Mucosa of stomach (tissue), 1 donor: ENCODE measurements around the gene WWC1.
"Not testable (repeated sequence)": the region's sequence is repeated elsewhere in the genome, so short reads cannot be mapped to it uniquely, and the experiment has no call there.

Experiments used
- H3K27me3 ChIP-seq: one replicate; pipeline ENCODE4 v1.7.0; 2013; ENCODE audit warnings: mild to moderate bottlenecking, low read length; ENCODE audit not compliant: control insufficient read depth, insufficient read depth
- H3K36me3 ChIP-seq: one replicate; pipeline ENCODE4 v1.7.0; 2013; ENCODE audit warnings: low read length; ENCODE audit not compliant: control insufficient read depth, insufficient read depth
- H3K4me1 ChIP-seq: one replicate; pipeline ENCODE4 v1.7.0; 2013; ENCODE audit warnings: mild to moderate bottlenecking, low read length; ENCODE audit not compliant: control insufficient read depth, insufficient read depth
- H3K4me3 ChIP-seq: one replicate; pipeline ENCODE4 v1.7.0; 2013; ENCODE audit warnings: low read length
- H3K9ac ChIP-seq: one replicate; pipeline ENCODE4 v1.7.0; 2013; ENCODE audit warnings: mild to moderate bottlenecking, low read length, moderate library complexity
- H3K9me3 ChIP-seq: one replicate; pipeline ENCODE4 v1.7.0; 2013; ENCODE audit warnings: mild to moderate bottlenecking, low read length, moderate library complexity; ENCODE audit not compliant: control insufficient read depth
- donor health status: Pancreatic carcinoma.

Gene WWC1

DNA sequence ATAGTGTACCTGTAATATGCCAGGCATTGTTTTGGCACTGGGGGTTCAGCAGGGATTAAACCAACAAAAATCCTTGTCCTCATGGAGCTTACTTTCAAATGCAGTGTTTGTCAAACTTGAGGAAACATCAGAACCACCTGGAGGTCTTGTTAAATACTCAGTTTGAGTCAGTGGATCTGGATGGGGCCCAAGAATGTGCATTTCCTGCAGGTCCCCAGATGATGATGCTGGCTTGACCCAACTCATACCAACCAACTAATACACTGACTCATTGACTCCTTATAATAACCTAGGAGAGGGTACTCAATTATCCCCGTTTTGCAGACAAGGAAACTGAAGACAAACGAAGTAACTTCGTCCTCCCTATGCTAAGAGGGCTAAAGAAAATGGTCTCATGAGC, 11.3 kb downstream of the WWC1 start:
- no peaks in the 10 kb centered on the region for H3K36me3 ChIP-seq
- H3K4me1 ChIP-seq, result peaks cover 34% of the 10 kb centered on the region
- H3K4me3 ChIP-seq, result no peak overlapping the region
- no peak overlapping the region for H3K9ac ChIP-seq
- H3K9me3 ChIP-seq, result no peaks in the 10 kb centered on the region
- no peaks in the 10 kb centered on the region for H3K27me3 ChIP-seq

DNA sequence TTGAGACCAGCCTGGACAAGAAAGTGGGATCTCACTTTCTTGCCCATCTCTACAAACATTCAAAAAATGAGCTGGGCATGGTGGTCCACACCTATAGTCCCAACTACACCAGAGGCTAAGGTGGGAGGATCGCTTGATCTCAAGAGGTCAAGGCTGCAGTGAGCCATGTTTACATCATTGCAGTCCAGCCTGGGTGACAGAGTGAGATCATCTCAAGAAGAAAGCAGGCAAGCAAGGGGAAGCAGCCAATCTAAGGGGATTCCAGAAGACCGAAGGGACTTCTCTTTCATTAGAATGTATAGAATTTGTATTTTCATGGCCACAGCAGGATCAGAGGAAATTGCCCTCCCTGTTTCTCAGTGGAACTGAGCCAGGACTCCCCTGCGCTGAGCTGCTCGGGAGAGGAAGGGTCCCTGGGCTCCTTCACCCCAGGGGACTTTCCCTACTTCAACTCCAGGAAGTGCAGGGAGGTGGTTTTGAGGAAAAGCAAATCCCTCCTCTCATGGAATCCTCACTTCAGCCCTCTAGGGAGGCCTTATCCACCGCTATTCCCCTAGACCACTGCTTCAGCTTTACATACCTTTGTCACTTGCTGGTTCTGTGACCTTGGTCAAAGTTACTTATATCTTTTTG, 12.1 kb downstream of the WWC1 start:
- Histone ChIP-seq H3K9me3 (no peaks in the 10 kb centered on the region), H3K9ac (no peak overlapping the region), H3K4me3 (no peak overlapping the region), H3K36me3 (no peaks in the 10 kb centered on the region), H3K27me3 (no peaks in the 10 kb centered on the region), H3K4me1 (peaks cover 38% of the 10 kb centered on the region)

DNA sequence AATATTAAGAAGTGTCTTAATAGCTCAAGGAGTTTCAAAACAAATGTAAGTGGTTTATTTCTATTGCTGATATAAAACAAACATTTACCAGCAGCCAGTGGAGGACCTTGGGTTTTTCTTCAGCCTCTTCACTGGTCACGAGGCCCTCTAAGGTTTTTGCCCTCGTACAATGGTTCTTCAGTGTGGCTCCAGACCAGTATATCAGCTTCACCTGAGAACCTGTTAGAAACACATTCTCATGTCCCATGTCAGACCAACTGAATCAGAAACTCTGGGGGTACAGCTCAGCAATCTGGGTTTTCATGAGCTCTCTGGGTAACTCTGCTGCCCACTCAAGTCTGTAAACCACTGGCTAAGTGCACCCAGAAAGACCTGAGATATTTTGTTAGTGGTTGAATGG, 12.9 kb downstream of the WWC1 start:
- H3K9ac ChIP-seq, result no peak overlapping the region
- peaks cover 41% of the 10 kb centered on the region for H3K4me1 ChIP-seq
- H3K9me3 ChIP-seq, result no peaks in the 10 kb centered on the region
- no peaks in the 10 kb centered on the region for H3K27me3 ChIP-seq
- H3K36me3 ChIP-seq, result no peaks in the 10 kb centered on the region
- H3K4me3 ChIP-seq, result no peak overlapping the region

DNA sequence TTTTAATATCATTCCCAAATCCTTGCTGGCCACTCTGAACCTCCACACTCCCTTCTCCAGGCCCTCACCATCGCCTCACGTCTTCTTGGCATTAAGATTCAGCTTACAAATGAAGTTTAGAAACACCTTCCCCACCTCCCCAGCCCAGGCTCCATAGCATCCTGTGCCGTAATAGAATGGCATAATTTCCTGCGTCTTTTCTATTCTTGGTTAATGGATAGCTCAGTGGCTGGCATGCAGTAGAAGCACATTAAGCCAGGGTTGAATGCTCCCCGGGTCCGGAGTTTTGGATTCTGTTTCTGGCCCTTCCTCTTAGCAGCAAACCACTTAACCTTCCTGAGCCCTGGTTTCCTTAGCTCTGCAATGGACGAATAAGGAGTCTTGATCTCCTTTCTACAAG, 13.8 kb downstream of the WWC1 start:
- Histone ChIP-seq H3K9me3 (no peaks in the 10 kb centered on the region), H3K9ac (no peak overlapping the region), H3K27me3 (no peaks in the 10 kb centered on the region), H3K4me3 (no peak overlapping the region), H3K4me1 (peaks cover 41% of the 10 kb centered on the region), H3K36me3 (no peaks in the 10 kb centered on the region)

DNA sequence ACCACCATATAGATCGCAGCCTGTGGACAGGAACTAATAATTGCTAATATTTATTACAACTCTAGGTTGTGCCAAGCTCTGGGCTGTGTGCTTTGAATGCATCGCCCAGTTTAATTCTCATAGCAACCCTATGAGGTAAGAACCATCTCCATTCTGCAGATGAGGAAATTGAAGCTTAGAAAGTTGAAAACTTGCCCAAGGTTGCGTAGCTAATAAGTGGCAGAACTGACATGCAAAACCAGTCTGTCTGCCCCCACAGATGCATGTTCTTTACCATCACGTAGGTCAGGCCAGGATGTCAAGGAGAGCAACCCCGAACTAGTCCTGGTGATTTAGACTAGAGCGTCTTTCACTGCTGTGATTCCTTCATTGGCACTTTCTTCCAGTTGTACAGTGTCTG, 15.6 kb downstream of the WWC1 start:
- H3K27me3 ChIP-seq, result no peaks in the 10 kb centered on the region
- H3K9me3 ChIP-seq, result no peaks in the 10 kb centered on the region
- no peak overlapping the region for H3K9ac ChIP-seq
- no peak overlapping the region for H3K4me3 ChIP-seq
- H3K4me1 ChIP-seq, result peaks cover 35% of the 10 kb centered on the region
- no peaks in the 10 kb centered on the region for H3K36me3 ChIP-seq

DNA sequence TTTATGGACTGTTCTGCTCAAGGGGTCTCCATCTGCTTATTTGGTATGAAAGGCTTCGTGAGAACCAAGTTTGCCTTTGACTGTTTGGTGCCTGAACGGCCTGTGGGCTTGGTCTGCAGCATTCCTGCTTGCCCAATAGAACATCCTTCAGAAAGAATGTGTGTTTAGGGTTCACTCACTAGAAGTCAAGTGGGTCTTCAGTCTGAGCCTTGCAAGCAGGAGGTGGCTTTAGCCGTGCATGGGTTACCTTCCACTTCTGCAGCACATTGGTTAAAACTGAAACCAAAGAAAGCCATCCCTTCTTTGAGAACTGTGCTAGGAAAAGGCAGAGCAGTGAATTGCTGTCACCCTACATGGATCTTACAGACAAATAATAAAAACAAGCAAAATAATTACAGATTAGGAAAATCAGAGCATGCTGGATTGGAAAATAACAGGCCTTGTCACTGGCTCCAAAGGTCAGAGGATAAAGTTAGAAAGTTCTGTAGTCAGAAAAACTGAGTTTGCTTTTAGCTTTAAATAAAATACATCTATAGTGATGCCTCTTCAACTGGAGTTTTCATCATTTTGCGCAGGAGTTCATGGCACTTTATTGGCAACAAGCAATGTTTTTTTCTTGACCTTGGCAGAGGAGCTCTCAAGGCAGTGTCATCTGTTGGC, 16.6 kb downstream of the WWC1 start:
- H3K9ac ChIP-seq, result no peak overlapping the region
- no peaks in the 10 kb centered on the region for H3K36me3 ChIP-seq
- H3K27me3 ChIP-seq, result no peaks in the 10 kb centered on the region
- H3K9me3 ChIP-seq, result no peaks in the 10 kb centered on the region
- no peak overlapping the region for H3K4me3 ChIP-seq
- peaks cover 26% of the 10 kb centered on the region for H3K4me1 ChIP-seq

DNA sequence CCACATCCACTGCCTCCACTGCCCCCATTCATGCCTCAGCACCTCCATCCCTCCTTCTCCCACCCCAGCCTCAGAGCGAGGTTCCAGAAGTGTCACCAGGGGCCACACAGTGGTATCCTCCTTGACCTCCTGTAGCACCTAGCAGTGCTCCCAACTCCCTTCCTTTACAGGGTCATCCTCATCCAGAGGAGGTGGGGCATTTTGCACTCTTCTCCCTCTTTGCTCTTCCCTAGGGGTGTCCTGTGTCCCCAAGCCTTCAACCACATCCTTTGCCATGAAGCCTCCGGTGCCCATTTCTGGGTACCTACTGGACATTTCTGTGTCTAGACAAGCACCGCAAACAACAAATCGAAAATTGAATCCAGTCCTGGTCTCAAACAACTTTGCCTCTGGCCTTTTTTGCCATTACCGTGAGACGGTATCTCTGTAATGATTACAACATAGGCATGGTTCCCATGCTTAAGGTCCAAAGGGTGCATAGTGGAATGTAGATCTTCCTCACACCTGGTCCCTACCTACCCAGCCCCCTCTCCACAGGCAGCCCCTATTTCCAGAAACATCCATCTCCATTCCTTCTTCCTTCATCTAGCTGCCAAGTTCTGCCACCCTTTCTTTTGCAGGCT, 17.6 kb downstream of the WWC1 start:
- peaks cover 28% of the 10 kb centered on the region for H3K4me1 ChIP-seq
- H3K9me3 ChIP-seq, result no peaks in the 10 kb centered on the region
- no peak overlapping the region for H3K4me3 ChIP-seq
- no peak overlapping the region for H3K9ac ChIP-seq
- H3K27me3 ChIP-seq, result no peaks in the 10 kb centered on the region
- H3K36me3 ChIP-seq, result no peaks in the 10 kb centered on the region

DNA sequence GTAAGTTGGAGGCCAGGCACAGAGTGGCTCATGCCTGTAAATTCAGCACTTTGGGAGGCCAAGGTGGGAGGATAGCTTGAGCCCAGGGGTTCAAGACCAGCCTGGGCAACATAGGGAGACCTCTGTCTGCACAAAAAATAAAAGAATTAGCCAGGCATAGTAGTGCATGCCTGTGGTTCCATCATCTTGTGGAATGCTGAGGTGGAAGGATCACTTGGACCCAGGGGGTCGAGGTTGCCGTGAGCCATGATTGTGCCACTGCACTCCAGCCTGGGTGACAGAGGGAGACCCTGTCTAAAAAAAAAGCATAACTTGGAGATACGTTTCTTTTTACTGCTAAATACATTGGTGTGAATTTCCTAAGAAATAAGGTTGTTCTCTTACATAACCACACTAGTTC, 19.1 kb downstream of the WWC1 start:
- peaks cover 43% of the 10 kb centered on the region for H3K4me1 ChIP-seq
- not testable (repeated sequence) for H3K4me3 ChIP-seq, H3K9ac ChIP-seq

DNA sequence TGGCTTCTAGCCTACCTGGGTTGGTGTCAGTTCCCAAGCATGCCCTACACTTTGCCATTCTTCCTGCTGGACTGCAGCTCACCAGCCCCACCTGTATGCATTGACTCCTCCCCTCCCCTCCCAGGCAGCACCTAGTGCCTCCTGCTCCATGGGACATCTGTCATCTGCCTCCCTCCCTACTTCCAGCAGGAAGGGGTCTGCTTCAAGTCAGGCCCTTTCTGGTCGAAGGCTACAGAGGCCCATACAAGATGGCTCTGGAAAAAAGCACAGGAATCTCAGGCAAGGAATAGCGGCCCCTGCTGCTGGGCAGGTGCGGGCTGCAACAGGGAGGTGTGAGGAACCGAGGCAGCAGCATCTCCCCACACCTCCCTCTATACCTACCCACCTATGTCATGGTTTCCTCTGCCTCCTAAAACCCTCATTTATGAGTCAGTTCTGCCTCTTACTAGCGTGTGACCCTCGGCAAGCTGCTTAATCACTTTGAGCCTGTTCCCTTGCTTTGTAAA, 19.7 kb downstream of the WWC1 start:
- no peaks in the 10 kb centered on the region for H3K36me3 ChIP-seq

More for the DNA sequence above, 19.1 kb downstream of the WWC1 start:
- H3K9me3 ChIP-seq, H3K27me3 ChIP-seq, H3K36me3 ChIP-seq: not testable (repeated sequence)

DNA sequence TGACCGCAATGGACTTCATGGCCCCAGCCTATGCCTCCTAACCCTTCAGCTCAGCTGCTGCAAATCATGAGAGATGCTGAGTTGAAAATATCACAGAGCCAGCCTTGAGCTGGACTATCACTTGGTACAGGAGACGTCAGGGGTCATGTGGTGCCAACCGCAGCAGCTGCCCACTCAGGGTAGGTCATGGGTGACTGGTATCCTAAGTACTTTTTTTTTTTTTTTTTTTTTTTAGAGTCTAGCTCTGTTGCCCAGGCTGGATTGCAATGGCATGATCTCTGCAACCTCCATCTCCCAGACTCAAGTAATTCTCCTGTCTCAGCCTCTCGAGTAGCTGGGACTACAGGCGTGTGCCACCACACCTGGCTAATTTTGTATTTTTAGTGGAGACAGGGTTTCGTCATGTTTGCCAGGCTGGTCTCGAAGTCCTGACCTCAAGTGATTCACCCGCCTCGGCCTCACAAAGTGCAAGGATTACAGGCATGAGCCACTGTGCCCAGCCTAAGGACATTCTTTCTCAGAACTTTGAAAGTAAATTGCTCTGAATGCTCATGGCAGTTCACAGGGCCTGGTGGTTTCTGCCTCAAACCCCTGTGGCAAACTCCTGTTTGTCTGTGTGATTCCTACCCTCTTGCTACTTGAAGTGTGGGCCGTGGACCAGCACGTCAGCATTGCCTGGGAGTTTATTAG, 21.3 kb downstream of the WWC1 start:
- H3K27me3 ChIP-seq, result no peaks in the 10 kb centered on the region
- no peak overlapping the region for H3K4me3 ChIP-seq
- peaks cover 59% of the 10 kb centered on the region for H3K4me1 ChIP-seq
- no peaks in the 10 kb centered on the region for H3K9me3 ChIP-seq
- no peaks in the 10 kb centered on the region for H3K36me3 ChIP-seq
- H3K9ac ChIP-seq, result no peak overlapping the region

More for the DNA sequence above, 19.7 kb downstream of the WWC1 start:
- no peaks in the 10 kb centered on the region for H3K27me3 ChIP-seq
- H3K4me3 ChIP-seq, result no peak overlapping the region
- H3K9me3 ChIP-seq, result no peaks in the 10 kb centered on the region
- H3K9ac ChIP-seq, result no peak overlapping the region
- peaks cover 49% of the 10 kb centered on the region for H3K4me1 ChIP-seq

DNA sequence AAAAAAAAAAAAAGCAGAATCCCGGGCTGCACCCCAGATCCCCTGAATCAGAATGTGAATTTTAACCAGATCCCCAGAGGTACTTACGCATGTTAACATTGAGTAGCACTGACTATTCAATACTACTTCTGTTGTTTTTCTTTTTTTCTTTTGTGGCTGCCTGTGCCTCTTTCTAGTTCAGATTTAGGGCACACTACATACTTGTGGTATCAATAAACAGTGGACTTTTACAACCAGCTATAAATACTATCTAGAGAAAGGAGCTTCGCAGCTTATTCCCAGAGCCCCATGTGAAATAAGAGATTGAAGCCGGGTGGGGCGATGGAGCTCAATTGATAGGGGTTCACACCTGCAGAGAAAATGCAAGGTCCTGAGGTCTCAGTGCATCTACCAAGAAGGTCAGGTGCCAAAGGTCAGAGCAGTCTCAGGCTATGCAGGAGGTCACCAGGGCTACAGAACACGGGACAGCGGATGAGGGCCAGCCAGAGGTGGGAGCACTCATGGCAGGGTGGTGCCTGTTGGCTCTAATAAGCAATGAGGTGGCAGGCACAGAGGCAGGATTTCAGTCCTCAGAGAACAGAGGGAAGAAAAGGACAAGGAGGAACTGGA, 22.3 kb downstream of the WWC1 start:
- Histone ChIP-seq H3K4me3 (no peak overlapping the region), H3K36me3 (no peaks in the 10 kb centered on the region), H3K27me3 (no peaks in the 10 kb centered on the region), H3K9me3 (no peaks in the 10 kb centered on the region), H3K4me1 (peaks cover 56% of the 10 kb centered on the region), H3K9ac (no peak overlapping the region)
